HEK293T (cell line): Measurements from ENCODE around the gene ACVR1.

Experiments used
- ARNT ChIP-seq: fragments of 450-650 bp; IDR thresholded peaks from 2 replicates; pipeline ENCODE4 v1.6.1; 2017; ENCODE audit warnings: mild to moderate bottlenecking
- BHLHE40 ChIP-seq: fragments of 450-650 bp; IDR thresholded peaks from 2 replicates; pipeline ENCODE4 v1.6.1; 2016; ENCODE audit warnings: mild to moderate bottlenecking, moderate library complexity, borderline replicate concordance
- CTBP1 ChIP-seq: fragments of 450-650 bp; IDR thresholded peaks from 2 replicates; pipeline ENCODE4 v1.6.1; 2016; ENCODE audit warnings: borderline replicate concordance
- ELF4 ChIP-seq: fragments of 450-650 bp; IDR thresholded peaks from 2 replicates; pipeline ENCODE4 v1.6.1; 2017; ENCODE audit warnings: antibody characterized with exemption
- FOXA1 ChIP-seq: fragments of 450-650 bp; IDR thresholded peaks from 2 replicates; pipeline ENCODE4 v1.6.1; 2016; ENCODE audit warnings: mild to moderate bottlenecking
- FOXK2 ChIP-seq: fragments of 450-650 bp; IDR thresholded peaks from 2 replicates; pipeline ENCODE4 v1.6.1; 2016; ENCODE audit warnings: mild to moderate bottlenecking
- FOXM1 ChIP-seq: fragments of 450-650 bp; IDR thresholded peaks from 2 replicates; pipeline ENCODE4 v1.6.1; 2017; ENCODE audit warnings: mild to moderate bottlenecking, borderline replicate concordance
- HDGF ChIP-seq: fragments of 450-650 bp; IDR thresholded peaks from 2 replicates; pipeline ENCODE4 v1.6.1; 2017; ENCODE audit warnings: antibody characterized with exemption, borderline replicate concordance
- L3MBTL2 ChIP-seq: fragments of 450-650 bp; conservative IDR thresholded peaks from 2 replicates; pipeline ENCODE4 v1.6.1; 2016; ENCODE audit warnings: mild to moderate bottlenecking
- NFRKB ChIP-seq: fragments of 450-650 bp; IDR thresholded peaks from 2 replicates; pipeline ENCODE4 v1.6.1; 2016; ENCODE audit warnings: mild to moderate bottlenecking, moderate library complexity
- SP1 ChIP-seq: fragments of 450-650 bp; IDR thresholded peaks from 2 replicates; pipeline ENCODE4 v1.6.1; 2017
- SUZ12 ChIP-seq: fragments of 450-650 bp; IDR thresholded peaks from 2 replicates; pipeline ENCODE4 v1.6.1; 2016; ENCODE audit warnings: mild to moderate bottlenecking
- TARDBP ChIP-seq: fragments of 450-650 bp; IDR thresholded peaks from 2 replicates; pipeline ENCODE4 v1.6.1; 2016
- TF ChIP-seq, protein P1 (sequence below): fragments of 450-650 bp; IDR thresholded peaks from 2 replicates; pipeline ENCODE4 v1.6.1; 2016

DNA sequence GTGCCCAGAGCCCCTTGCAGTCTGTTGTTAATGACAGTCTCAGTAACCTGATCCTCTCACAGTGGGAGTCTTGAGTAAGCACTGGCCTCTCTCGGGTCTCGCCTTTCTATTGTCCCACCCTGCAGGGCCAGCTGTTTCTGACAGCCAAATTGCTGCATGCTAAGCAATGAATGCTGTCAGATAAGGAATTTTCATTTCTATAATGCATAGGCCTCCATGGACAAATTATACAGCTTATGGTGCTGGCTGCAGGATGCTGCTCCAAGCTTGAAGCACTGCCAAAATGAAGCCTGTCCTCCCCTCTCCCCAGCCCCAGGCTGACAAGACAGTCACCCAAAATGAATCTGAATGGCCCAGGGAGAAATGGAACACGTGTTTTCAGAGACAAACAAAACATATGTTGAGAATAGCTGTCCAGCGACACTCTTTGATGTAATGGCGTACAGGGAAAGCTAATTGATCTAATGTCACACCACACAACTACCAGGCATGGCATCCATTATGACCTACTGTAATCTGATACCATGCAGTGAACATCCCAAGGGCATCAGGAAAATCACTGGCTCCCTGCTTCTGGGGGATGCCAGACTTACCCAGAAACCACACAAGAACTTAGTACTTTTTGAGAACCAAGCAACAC, 36.8 kb downstream of the ACVR1 start:
- TF ChIP-seq HDGF, result no peak
- TF ChIP-seq FOXK2, result no peak
- no peak for TF ChIP-seq SUZ12
- no peak for TF ChIP-seq SP1
- TF ChIP-seq, protein P1, sequence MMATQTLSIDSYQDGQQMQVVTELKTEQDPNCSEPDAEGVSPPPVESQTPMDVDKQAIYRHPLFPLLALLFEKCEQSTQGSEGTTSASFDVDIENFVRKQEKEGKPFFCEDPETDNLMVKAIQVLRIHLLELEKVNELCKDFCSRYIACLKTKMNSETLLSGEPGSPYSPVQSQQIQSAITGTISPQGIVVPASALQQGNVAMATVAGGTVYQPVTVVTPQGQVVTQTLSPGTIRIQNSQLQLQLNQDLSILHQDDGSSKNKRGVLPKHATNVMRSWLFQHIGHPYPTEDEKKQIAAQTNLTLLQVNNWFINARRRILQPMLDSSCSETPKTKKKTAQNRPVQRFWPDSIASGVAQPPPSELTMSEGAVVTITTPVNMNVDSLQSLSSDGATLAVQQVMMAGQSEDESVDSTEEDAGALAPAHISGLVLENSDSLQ, result peak; percentile 83
- no peak for TF ChIP-seq FOXM1
- TF ChIP-seq TARDBP, result no peak
- TF ChIP-seq BHLHE40, result no peak
- TF ChIP-seq ARNT, result no peak
- no peak for TF ChIP-seq ELF4
- TF ChIP-seq FOXA1, result no peak
- TF ChIP-seq NFRKB, result no peak
- TF ChIP-seq CTBP1, result peak; percentile 25; the same call in 1 of the 2 replicates
- 0 out of 2 replicates have a peak, but pooled peaks have one; percentile 18 for TF ChIP-seq L3MBTL2
